OCI-LY3 (cell line): ENCODE measurements around the gene SNED1.

ENCODE experiments used
- EZH2phosphoT487 ChIP-seq: fragments of 200-600 bp; shearing (Covaris generic); IDR thresholded peaks from 2 replicates; pipeline ENCODE4 v1.6.1; 2018; ENCODE audit warnings: antibody characterized with exemption, mixed run types, low read depth
- TF ChIP-seq, protein P1 (sequence below): fragments of 200-600, 300-600 bp; sonication (generic); IDR thresholded peaks from 2 replicates; pipeline ENCODE4 v1.5.1; 2014; ENCODE audit warnings: antibody characterized with exemption, low read length, low read depth

DNA sequence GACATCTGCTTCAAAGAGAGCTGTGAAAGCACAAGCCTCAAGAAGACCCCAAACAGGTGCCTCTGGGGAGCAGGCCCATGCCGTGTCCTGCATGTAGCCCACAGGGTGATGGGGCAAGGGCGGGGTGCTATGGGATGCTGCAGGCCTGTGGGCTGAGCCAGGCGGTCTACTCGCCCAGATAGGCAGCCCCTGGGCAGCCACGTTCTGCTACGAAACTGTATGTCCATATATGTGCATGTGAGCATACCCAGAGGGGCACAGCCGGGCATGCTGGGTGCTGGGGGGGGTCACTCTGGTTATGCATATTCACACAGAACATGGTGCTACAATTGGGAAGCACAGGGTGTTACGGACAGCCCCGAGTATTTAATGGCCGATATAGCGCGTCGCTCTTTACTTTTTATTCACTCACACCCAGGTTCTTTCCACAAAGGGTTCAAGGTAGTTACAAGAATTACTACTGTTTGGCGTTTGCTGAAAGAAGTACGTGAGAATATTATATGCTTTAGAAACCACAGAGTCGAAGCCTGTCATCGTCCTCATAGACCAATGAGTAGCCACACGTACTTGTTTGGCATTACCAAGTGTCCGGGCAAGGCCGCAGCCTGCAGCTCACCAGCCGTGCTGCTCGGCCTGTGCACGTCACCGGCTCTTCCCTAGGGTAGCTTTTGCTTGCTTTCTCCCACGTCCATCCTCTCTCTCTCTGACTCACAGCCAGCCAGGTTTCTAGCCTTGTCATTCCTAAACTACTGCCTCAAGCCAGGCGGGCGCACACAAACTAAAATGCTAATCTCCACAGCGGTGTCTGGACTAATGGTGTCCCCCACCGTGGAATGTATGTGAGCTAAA lies 89.2 kb downstream of the SNED1 start:
- TF ChIP-seq, protein P1, sequence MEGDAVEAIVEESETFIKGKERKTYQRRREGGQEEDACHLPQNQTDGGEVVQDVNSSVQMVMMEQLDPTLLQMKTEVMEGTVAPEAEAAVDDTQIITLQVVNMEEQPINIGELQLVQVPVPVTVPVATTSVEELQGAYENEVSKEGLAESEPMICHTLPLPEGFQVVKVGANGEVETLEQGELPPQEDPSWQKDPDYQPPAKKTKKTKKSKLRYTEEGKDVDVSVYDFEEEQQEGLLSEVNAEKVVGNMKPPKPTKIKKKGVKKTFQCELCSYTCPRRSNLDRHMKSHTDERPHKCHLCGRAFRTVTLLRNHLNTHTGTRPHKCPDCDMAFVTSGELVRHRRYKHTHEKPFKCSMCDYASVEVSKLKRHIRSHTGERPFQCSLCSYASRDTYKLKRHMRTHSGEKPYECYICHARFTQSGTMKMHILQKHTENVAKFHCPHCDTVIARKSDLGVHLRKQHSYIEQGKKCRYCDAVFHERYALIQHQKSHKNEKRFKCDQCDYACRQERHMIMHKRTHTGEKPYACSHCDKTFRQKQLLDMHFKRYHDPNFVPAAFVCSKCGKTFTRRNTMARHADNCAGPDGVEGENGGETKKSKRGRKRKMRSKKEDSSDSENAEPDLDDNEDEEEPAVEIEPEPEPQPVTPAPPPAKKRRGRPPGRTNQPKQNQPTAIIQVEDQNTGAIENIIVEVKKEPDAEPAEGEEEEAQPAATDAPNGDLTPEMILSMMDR = no peak
- no peak for TF ChIP-seq EZH2phosphoT487
